Caco-2 (cell line): ENCODE measurements around the gene PLIN5. TPM values are rescaled to one million over a fixed set of nuclear protein-coding genes. Genes with fewer than 3 reads are reported as not detected.

ENCODE experiments used
- BruUV-seq: library from RNA; stranded (reverse); fragments of 400-500 nt; replicated peaks from 2 replicates; lab custom pipeline; 2021; lab: Mats Ljungman, UMichigan
- CTCF ChIA-PET: fragments of 300-600 bp; sonication (Branson Sonifier 250); formaldehyde crosslinking; loops from one replicate; lab custom pipeline; 2022; ENCODE audit warnings: antibody characterized with exemption; lab: Charles Lee
- POLR2A ChIA-PET: fragments of 300-600 bp; sonication (Branson Sonifier 250); formaldehyde crosslinking; loops from one replicate; lab custom pipeline; 2022; ENCODE audit warnings: antibody characterized with exemption; lab: Charles Lee
- DNase-seq, 2 experiments: peaks; one replicate each; pipeline versions ENCODE4 v3.0.0 to v3.0.0-alpha.2; 2020 to 2022
- H3K27me3 ChIP-seq: replicated peaks from 2 replicates; pipeline ENCODE4 v1.6.0; 2011; ENCODE audit warnings: low read length; ENCODE audit not compliant: control insufficient read depth, insufficient read depth
- H3K36me3 ChIP-seq: 2 replicates; pipeline ENCODE4 v1.5.1; 2011; ENCODE audit warnings: low read length; ENCODE audit not compliant: control insufficient read depth, insufficient read depth
- H3K4me1 ChIP-seq: fragments of 250-450 bp; sonication (Bioruptor Pico); 2 replicates; pipeline ENCODE4 v1.5.1; 2020; ENCODE audit warnings: mild to moderate bottlenecking
- H3K4me3 ChIP-seq: 2 replicates; pipeline ENCODE4 v1.5.1; 2011; ENCODE audit warnings: low read depth, mild to moderate bottlenecking, control low read depth, low read length
- H3K9me3 ChIP-seq: fragments of 250-450 bp; sonication (Bioruptor Pico); 2 replicates; pipeline ENCODE4 v1.5.1; 2020; ENCODE audit warnings: mild to moderate bottlenecking, moderate library complexity
- H3K27ac Mint-ChIP-seq: one replicate; pipeline ENCODE4 v1.8.0; 2022; ENCODE audit warnings: mixed read lengths; ENCODE audit not compliant: unreplicated experiment
- H3K27me3 Mint-ChIP-seq: one replicate; pipeline ENCODE4 v1.8.0; 2022; ENCODE audit warnings: mixed read lengths; ENCODE audit not compliant: insufficient read depth, unreplicated experiment
- H3K36me3 Mint-ChIP-seq: one replicate; pipeline ENCODE4 v1.8.0; 2022; ENCODE audit warnings: mild to moderate bottlenecking, mixed read lengths; ENCODE audit not compliant: insufficient read depth, unreplicated experiment
- H3K4me1 Mint-ChIP-seq: one replicate; pipeline ENCODE4 v1.8.0; 2022; ENCODE audit warnings: low read depth, mixed read lengths; ENCODE audit not compliant: unreplicated experiment
- H3K4me3 Mint-ChIP-seq: one replicate; pipeline ENCODE4 v1.8.0; 2022; ENCODE audit warnings: mild to moderate bottlenecking, moderate library complexity, mixed read lengths; ENCODE audit not compliant: unreplicated experiment
- H3K9me3 Mint-ChIP-seq: one replicate; pipeline ENCODE4 v1.8.0; 2022; ENCODE audit warnings: mixed read lengths; ENCODE audit not compliant: unreplicated experiment
- intact Hi-C: fragments of 100-400 bp; cut with micrococcal nuclease; formaldehyde crosslinking; loops from one replicate; pipeline ENCODE4 v1.10.0; 2022; ENCODE audit not compliant: unreplicated experiment
- total RNA-seq: library from RNA; stranded (reverse); gene quantifications from 2 replicates; pipeline ENCODE4 v1.2.3, GENCODE V29; 2022
- TF ChIP-seq, protein P1 (sequence below), 2 experiments: fragments of 200-600 bp in 1 of 2; IDR thresholded peaks; 1 replicate in 1 of 2; 2 replicates in 1 of 2; pipeline versions ENCODE4 v1.5.1 to v1.8.0; 2011 to 2022; ENCODE audit warnings: antibody characterized with exemption in 1 of 2, control low read depth in 1 of 2, inconsistent platforms in 1 of 2, low read depth in 1 of 2, low read length in 1 of 2, mild to moderate bottlenecking in 1 of 2, moderate library complexity in 1 of 2; ENCODE audit not compliant: insufficient read depth in 1 of 2, severe bottlenecking in 1 of 2, unreplicated experiment in 1 of 2

Gene PLIN5
- total RNA-seq, 1 experiment from 2014 or later = 0.73 TPM

DNA sequence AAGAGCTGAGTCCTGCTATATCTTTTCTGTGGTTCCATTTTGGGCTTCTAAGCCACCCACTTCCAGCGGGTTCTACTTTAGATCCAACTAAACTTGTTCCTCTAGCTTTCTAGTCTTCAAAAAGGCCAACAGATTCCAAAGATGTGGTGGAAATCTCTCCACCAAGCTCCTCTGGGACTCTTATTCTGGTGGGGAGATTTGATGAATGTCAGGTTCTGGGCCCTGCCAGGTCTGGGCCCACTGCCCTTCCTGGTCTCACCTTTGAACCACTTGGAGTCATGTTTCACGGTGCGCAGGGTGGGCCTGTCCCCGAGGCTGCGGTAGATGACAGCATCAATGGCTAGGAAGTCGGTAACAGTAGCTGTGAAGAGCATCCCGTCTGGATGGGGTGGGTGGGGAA lies 19.7 kb upstream of the PLIN5 start:
- intact Hi-C loops = no loop called here
- peaks cover 7% of the 10 kb centered on the region for H3K4me1 Mint-ChIP-seq
- TF ChIP-seq, protein P1, sequence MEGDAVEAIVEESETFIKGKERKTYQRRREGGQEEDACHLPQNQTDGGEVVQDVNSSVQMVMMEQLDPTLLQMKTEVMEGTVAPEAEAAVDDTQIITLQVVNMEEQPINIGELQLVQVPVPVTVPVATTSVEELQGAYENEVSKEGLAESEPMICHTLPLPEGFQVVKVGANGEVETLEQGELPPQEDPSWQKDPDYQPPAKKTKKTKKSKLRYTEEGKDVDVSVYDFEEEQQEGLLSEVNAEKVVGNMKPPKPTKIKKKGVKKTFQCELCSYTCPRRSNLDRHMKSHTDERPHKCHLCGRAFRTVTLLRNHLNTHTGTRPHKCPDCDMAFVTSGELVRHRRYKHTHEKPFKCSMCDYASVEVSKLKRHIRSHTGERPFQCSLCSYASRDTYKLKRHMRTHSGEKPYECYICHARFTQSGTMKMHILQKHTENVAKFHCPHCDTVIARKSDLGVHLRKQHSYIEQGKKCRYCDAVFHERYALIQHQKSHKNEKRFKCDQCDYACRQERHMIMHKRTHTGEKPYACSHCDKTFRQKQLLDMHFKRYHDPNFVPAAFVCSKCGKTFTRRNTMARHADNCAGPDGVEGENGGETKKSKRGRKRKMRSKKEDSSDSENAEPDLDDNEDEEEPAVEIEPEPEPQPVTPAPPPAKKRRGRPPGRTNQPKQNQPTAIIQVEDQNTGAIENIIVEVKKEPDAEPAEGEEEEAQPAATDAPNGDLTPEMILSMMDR (IDR thresholded peaks at IDR 0.05; ENCODE audit: insufficient read depth in 1 of 2, low read depth in 1 of 2, low read length in 1 of 2, severe bottlenecking in 1 of 2, unreplicated experiment in 1 of 2) = no peak
- H3K27ac Mint-ChIP-seq = no peak overlapping the region
- ChIA-PET POLR2A (no interaction called here), CTCF (no interaction called here)
- peaks cover 5% of the 10 kb centered on the region for H3K36me3 Mint-ChIP-seq
- no peak overlapping the region for H3K4me3 ChIP-seq
- H3K27me3 ChIP-seq = no peaks in the 10 kb centered on the region
- no peaks in the 10 kb centered on the region for H3K36me3 ChIP-seq
- H3K9me3 ChIP-seq = no peaks in the 10 kb centered on the region
- no peak overlapping the region for H3K4me3 Mint-ChIP-seq
- DNase-seq = no peak
- peaks cover 4% of the 10 kb centered on the region for H3K27me3 Mint-ChIP-seq
- BruUV-seq = no TSS peak
- H3K4me1 ChIP-seq = peaks cover 11% of the 10 kb centered on the region; the same call in 1 of the 2 replicates
- H3K9me3 Mint-ChIP-seq = peaks cover 11% of the 10 kb centered on the region

DNA sequence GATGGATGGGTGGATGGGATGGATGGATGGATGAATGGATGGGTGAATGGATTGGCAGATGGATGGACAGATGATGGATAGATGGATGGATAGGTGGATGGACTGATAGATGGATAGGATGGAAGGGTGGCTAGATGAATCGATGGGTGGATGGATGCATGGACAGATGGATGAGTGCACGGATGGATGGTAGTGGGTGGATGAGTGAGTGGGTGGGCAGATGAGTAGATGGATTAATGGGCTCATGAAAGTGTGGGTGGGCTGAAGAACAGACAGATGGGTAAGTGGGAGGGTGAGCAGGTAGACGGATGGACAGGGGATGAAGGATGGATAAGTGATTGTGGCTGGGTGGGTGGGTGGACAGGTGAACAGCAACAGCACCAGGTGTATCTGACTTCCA lies 18.8 kb upstream of the PLIN5 start:
- Mint-ChIP-seq H3K36me3 (peaks cover 5% of the 10 kb centered on the region), H3K27ac (no peak overlapping the region), H3K9me3 (peaks cover 11% of the 10 kb centered on the region), H3K4me1 (peaks cover 7% of the 10 kb centered on the region), H3K27me3 (peaks cover 4% of the 10 kb centered on the region), H3K4me3 (no peak overlapping the region)
- TF ChIP-seq, protein P1 (IDR thresholded peaks at IDR 0.05; ENCODE audit: insufficient read depth in 1 of 2, low read depth in 1 of 2, low read length in 1 of 2, severe bottlenecking in 1 of 2, unreplicated experiment in 1 of 2) = no peak
- BruUV-seq = no TSS peak
- DNase-seq = no peak
- Histone ChIP-seq H3K4me1 (peaks cover 11% of the 10 kb centered on the region; the same call in 1 of the 2 replicates), H3K4me3 (no peak overlapping the region), H3K27me3 (no peaks in the 10 kb centered on the region), H3K9me3 (no peaks in the 10 kb centered on the region), H3K36me3 (no peaks in the 10 kb centered on the region)
- intact Hi-C loops = no loop called here
- POLR2A ChIA-PET = no interaction called here
- CTCF ChIA-PET = no interaction called here

DNA sequence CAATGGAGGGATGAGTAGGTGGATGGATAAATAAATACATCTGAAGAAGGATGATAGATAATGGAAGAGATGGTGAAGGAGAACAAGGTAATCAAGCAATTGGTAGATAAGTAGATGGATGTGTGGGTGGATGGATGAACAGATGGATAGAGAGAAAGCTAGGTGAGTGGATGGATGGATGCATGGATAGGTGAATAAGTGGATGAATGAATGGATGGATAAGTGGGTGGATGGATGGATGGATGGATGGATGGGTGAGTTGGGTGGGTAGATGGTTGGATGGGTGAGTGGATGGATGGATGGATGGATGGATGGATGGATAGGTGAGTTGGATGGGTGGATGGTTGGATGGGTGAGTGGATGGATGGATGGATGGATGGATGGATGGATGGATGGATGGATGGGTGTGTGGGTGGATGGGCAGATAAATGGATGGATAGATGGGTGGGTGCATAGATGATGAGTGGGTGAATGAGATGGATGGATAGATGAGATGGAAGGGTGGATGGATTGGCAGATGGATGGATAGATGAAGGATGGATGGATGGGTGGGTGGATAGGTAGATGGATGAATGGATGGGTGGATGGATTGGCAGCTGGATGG lies 18.2 kb upstream of the PLIN5 start:
- H3K36me3 Mint-ChIP-seq = peaks cover 5% of the 10 kb centered on the region
- peaks cover 11% of the 10 kb centered on the region for H3K9me3 Mint-ChIP-seq
- POLR2A ChIA-PET = no interaction called here

More for the DNA sequence above, 18.2 kb upstream of the PLIN5 start:
- no peak for DNase-seq
- Mint-ChIP-seq H3K27me3 (peaks cover 4% of the 10 kb centered on the region), H3K4me1 (peaks cover 7% of the 10 kb centered on the region), H3K27ac (no peak overlapping the region), H3K4me3 (no peak overlapping the region)
- CTCF ChIA-PET = no interaction called here
- BruUV-seq = no TSS peak
- intact Hi-C loops = no loop called here
- peaks cover 9% of the 10 kb centered on the region; the same call in 1 of the 2 replicates for H3K4me1 ChIP-seq
- no peaks in the 10 kb centered on the region for H3K36me3 ChIP-seq
- no peaks in the 10 kb centered on the region for H3K9me3 ChIP-seq
- H3K4me3 ChIP-seq = no peak overlapping the region
- no peaks in the 10 kb centered on the region for H3K27me3 ChIP-seq
- TF ChIP-seq, protein P1 (IDR thresholded peaks at IDR 0.05; ENCODE audit: insufficient read depth in 1 of 2, low read depth in 1 of 2, low read length in 1 of 2, severe bottlenecking in 1 of 2, unreplicated experiment in 1 of 2) = no peak
